GM23248 (cell line): Measurements from ENCODE around the gene HLA-A.

Experiments
- EZH2 ChIP-seq: fragments of 200-600 bp; sonication (generic); IDR thresholded peaks from 2 replicates; pipeline ENCODE4 v1.6.1; 2018; ENCODE audit warnings: antibody characterized with exemption, mild to moderate bottlenecking; ENCODE audit not compliant: insufficient read depth, poor library complexity, severe bottlenecking
- EZH2phosphoT487 ChIP-seq: fragments of 200-600 bp; sonication (generic); IDR thresholded peaks from 2 replicates; pipeline ENCODE4 v1.6.1; 2018; ENCODE audit warnings: antibody characterized with exemption, moderate library complexity, mild to moderate bottlenecking, low read depth; ENCODE audit not compliant: insufficient read depth

DNA sequence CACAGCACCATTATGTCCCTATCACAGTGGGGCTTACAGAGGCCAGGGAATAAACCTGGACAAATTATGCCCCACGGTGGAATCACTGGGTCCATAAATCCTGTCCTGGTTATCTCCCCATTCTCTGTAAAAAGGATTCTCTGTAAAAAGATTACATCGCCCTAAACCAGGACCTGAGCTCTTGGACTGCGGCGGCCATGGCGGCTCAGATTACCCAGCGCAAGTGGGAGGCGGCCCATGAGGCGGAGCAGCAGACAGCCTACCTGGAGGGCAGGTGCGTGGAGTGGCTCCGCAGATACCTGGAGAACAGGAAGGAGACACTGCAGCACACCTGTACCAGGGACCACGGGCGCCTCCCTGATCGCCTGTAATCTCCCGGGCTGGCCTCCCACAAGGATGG is 8.4 kb upstream of the HLA-A start:
- no peak for TF ChIP-seq EZH2
- no peak for TF ChIP-seq EZH2phosphoT487
